HepG2 (cell line): ENCODE data around the gene CHSY3. TPM values are rescaled to one million over a fixed set of nuclear protein-coding genes. Genes with fewer than 3 reads are reported as not detected.

ENCODE experiments used
- AHDC1 ChIP-seq: sonication (generic); formaldehyde crosslinking; IDR thresholded peaks from 2 replicates; pipeline ENCODE4 v1.5.1; 2020; ENCODE audit warnings: mild to moderate bottlenecking, missing genetic modification reagents, borderline replicate concordance
- BCL3 ChIP-seq: sonication (generic); formaldehyde crosslinking; IDR thresholded peaks from 2 replicates; pipeline ENCODE4 v1.5.1; 2020; ENCODE audit warnings: mild to moderate bottlenecking, missing genetic modification reagents, moderate library complexity
- EED ChIP-seq: sonication (generic); formaldehyde crosslinking; IDR thresholded peaks from 2 replicates; pipeline ENCODE4 v1.5.0; 2020; ENCODE audit warnings: mild to moderate bottlenecking, missing genetic modification reagents
- HDAC1 ChIP-seq: sonication (generic); formaldehyde crosslinking; IDR thresholded peaks from 2 replicates; pipeline ENCODE4 v1.5.1; 2020; ENCODE audit warnings: mild to moderate bottlenecking, missing genetic modification reagents
- SNAPC4 ChIP-seq: sonication (generic); formaldehyde crosslinking; IDR thresholded peaks from 2 replicates; pipeline ENCODE4 v1.4.0; 2020; ENCODE audit warnings: mild to moderate bottlenecking, missing genetic modification reagents
- THRA ChIP-seq: sonication (generic); formaldehyde crosslinking; IDR thresholded peaks from 2 replicates; pipeline ENCODE4 v1.4.0; 2020; ENCODE audit warnings: missing genetic modification reagents, borderline replicate concordance
- ZBTB46 ChIP-seq: sonication (generic); formaldehyde crosslinking; IDR thresholded peaks from 2 replicates; pipeline ENCODE4 v1.4.0; 2020; ENCODE audit warnings: mild to moderate bottlenecking, missing genetic modification reagents, borderline replicate concordance
- ZMYM4 ChIP-seq: sonication (generic); formaldehyde crosslinking; IDR thresholded peaks from 2 replicates; pipeline ENCODE4 v1.8.1; 2023; ENCODE audit warnings: mild to moderate bottlenecking, missing genetic modification reagents
- ZNF331 ChIP-seq: sonication (generic); formaldehyde crosslinking; IDR thresholded peaks from 2 replicates; pipeline ENCODE4 v1.4.0; 2020; ENCODE audit warnings: missing genetic modification reagents
- ZNF350 ChIP-seq: sonication (generic); formaldehyde crosslinking; IDR thresholded peaks from 2 replicates; pipeline ENCODE4 v1.4.0; 2020; ENCODE audit warnings: mild to moderate bottlenecking, low read depth, missing genetic modification reagents, borderline replicate concordance
- ZNF740 ChIP-seq: sonication (generic); formaldehyde crosslinking; IDR thresholded peaks from 2 replicates; pipeline ENCODE4 v1.4.0; 2020; ENCODE audit warnings: missing genetic modification reagents
- polyA plus RNA-seq, 8 experiments: library from polyadenylated mRNA; depleted of rRNA in 3 of 8; stranded (reverse) in 7 of 8; unstranded in 1 of 8; fragments of >200 nt; fragmentation: Illumina TruSeq in 4 of 8; extraction: Trizol in 4 of 8; gene quantifications; 2 replicates each; pipeline versions ENCODE4 v1.2.1 to v1.2.3, GENCODE V29; 2011 to 2016; ENCODE audit warnings: low read depth in 4 of 8, missing spikeins in 1 of 8, mixed read lengths in 1 of 8; ENCODE audit not compliant: insufficient read depth in 1 of 8
- total RNA-seq, 5 experiments: library from RNA; depleted of rRNA; stranded (reverse); fragments of >200 nt; fragmentation: Illumina TruSeq; extraction: Trizol; gene quantifications; 2 replicates each; pipeline ENCODE4 v1.2.3, GENCODE V29; 2016; ENCODE audit warnings: low read depth in 1 of 5

The CHSY3 gene
- total and polyA plus RNA-seq, 2 of the 13 experiments (the other 11 are each of a cell fraction or from before 2014, with no cell fraction given): 0.26 to 4.1 TPM

GRCh38 chr5:129906177-129906887, 2.1 kb downstream of the CHSY3 start (continued):
- TF ChIP-seq EED (CRISPR knock-in tag): no peak
- peak; percentile 34; the same call in 1 of the 2 replicates for TF ChIP-seq HDAC1
- no peak for TF ChIP-seq SNAPC4 (CRISPR knock-in tag)
- 0 out of 2 replicates have a peak, but pooled peaks have one; percentile 28 for TF ChIP-seq ZMYM4 (CRISPR knock-in tag)
- TF ChIP-seq BCL3 (CRISPR knock-in tag): no peak
- no peak for TF ChIP-seq AHDC1 (CRISPR knock-in tag)
- no peak for TF ChIP-seq THRA
- TF ChIP-seq ZNF331 (CRISPR knock-in tag): peak; percentile 39; the same call in 1 of the 2 replicates
- 0 out of 2 replicates have a peak, but pooled peaks have one; percentile 45 for TF ChIP-seq ZNF350
- no peak for TF ChIP-seq ZNF740
- no peak for TF ChIP-seq ZBTB46 (CRISPR knock-in tag)
